Suprapubic skin (tissue), 4 donors: ENCODE data around the gene C16orf92.

Experiments used
- POLR2A ChIP-seq, 2 donors: fragments of 450-650 bp; IDR thresholded peaks; one replicate each; pipeline ENCODE4 v1.6.1; 2017; ENCODE audit warnings: antibody characterized with exemption in 2 of 2, mild to moderate bottlenecking in 2 of 2, moderate library complexity in 2 of 2
- POLR2AphosphoS5 ChIP-seq, 3 donors: sonication (generic); formaldehyde crosslinking; IDR thresholded peaks; one replicate each; pipeline ENCODE4 v1.6.1; 2017; ENCODE audit warnings: antibody characterized with exemption in 3 of 3
- TF ChIP-seq, protein P1 (sequence below), 2 donors: fragments of 200-600 bp in 1 of 2; fragments of 450-650 bp in 1 of 2; sonication (generic) in 1 of 2; IDR thresholded peaks; one replicate each; pipeline ENCODE4 v1.5.1; 2016 to 2019; ENCODE audit warnings: antibody characterized with exemption in 2 of 2, mild to moderate bottlenecking in 1 of 2, moderate library complexity in 1 of 2

GRCh38 chr16:29992344-29992967, 30.5 kb upstream of the C16orf92 start:
- TF ChIP-seq, protein P1, sequence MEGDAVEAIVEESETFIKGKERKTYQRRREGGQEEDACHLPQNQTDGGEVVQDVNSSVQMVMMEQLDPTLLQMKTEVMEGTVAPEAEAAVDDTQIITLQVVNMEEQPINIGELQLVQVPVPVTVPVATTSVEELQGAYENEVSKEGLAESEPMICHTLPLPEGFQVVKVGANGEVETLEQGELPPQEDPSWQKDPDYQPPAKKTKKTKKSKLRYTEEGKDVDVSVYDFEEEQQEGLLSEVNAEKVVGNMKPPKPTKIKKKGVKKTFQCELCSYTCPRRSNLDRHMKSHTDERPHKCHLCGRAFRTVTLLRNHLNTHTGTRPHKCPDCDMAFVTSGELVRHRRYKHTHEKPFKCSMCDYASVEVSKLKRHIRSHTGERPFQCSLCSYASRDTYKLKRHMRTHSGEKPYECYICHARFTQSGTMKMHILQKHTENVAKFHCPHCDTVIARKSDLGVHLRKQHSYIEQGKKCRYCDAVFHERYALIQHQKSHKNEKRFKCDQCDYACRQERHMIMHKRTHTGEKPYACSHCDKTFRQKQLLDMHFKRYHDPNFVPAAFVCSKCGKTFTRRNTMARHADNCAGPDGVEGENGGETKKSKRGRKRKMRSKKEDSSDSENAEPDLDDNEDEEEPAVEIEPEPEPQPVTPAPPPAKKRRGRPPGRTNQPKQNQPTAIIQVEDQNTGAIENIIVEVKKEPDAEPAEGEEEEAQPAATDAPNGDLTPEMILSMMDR (IDR thresholded peaks at IDR 0.05) = no peak
- TF ChIP-seq POLR2A (IDR thresholded peaks at IDR 0.05) (no peak), POLR2AphosphoS5 (IDR thresholded peaks at IDR 0.05) (no peak)
